GM12891 (cell line): Measurements from ENCODE around the gene ARTN.

Experiments
- POLR2AphosphoS5 ChIP-seq: IDR thresholded peaks from 2 replicates; pipeline ENCODE4 v1.6.1; 2011; ENCODE audit warnings: low read depth, low read length, control low read depth
- POU2F2 ChIP-seq: IDR thresholded peaks from 2 replicates; pipeline ENCODE4 v1.6.1; 2011; ENCODE audit warnings: low read depth, mild to moderate bottlenecking, control low read depth, low read length, moderate library complexity

DNA sequence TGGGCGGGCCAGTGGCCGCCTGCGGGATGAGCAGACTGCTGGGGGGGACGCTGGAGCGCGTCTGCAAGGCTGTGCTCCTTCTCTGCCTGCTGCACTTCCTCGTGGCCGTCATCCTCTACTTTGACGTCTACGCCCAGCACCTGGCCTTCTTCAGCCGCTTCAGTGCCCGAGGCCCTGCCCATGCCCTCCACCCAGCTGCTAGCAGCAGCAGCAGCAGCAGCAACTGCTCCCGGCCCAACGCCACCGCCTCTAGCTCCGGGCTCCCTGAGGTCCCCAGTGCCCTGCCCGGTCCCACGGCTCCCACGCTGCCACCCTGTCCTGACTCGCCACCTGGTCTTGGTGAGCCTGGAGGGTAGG is 47.5 kb downstream of the ARTN start:
- TF ChIP-seq POU2F2 (no peak), POLR2AphosphoS5 (no peak)
